SU-DHL-6 (cell line): ENCODE results near the gene HPCAL4.

ENCODE experiments used
- H2AFZ ChIP-seq: fragments of 200-600 bp; sonication (generic); 2 replicates; pipeline ENCODE4 v1.6.1; 2014; ENCODE audit warnings: low read depth, mild to moderate bottlenecking, moderate library complexity, mixed read lengths, antibody characterized with exemption, low read length; ENCODE audit not compliant: severe bottlenecking
- H3F3A ChIP-seq: fragments of 200-600 bp; shearing (Covaris generic); 2 replicates; pipeline ENCODE4 v1.6.0; 2016; ENCODE audit warnings: antibody characterized with exemption, mild to moderate bottlenecking; ENCODE audit not compliant: insufficient read depth
- H3K27ac ChIP-seq: fragments of 200-600 bp; sonication (generic); 2 replicates; pipeline ENCODE4 v1.5.1; 2016; ENCODE audit warnings: low read depth, mild to moderate bottlenecking, low read length, moderate library complexity, mixed read lengths
- H3K27me3 ChIP-seq: fragments of 200-600 bp; sonication (generic), shearing (Covaris generic); 2 replicates; pipeline ENCODE4 v1.6.0; 2014; ENCODE audit warnings: mild to moderate bottlenecking, low read length
- H3K36me3 ChIP-seq: fragments of 200-600 bp; sonication (generic); 2 replicates; pipeline ENCODE4 v1.6.1; 2014; ENCODE audit warnings: mild to moderate bottlenecking, low read length, mixed read lengths
- H3K4me2 ChIP-seq: fragments of 300-600, 200-600 bp; shearing (Covaris generic), sonication (generic); 2 replicates; pipeline ENCODE4 v1.6.0; 2014; ENCODE audit warnings: low read length, low read depth, mild to moderate bottlenecking; ENCODE audit not compliant: poor library complexity, severe bottlenecking
- H3K4me3 ChIP-seq: fragments of 200-600 bp; sonication (generic); 2 replicates; pipeline ENCODE4 v1.5.1; 2014; ENCODE audit warnings: antibody characterized with exemption, low read length, mild to moderate bottlenecking, mixed read lengths; ENCODE audit not compliant: insufficient read depth, poor library complexity, severe bottlenecking
- H3K79me2 ChIP-seq: fragments of 200-600 bp; sonication (generic); 2 replicates; pipeline ENCODE4 v1.6.1; 2014; ENCODE audit warnings: mild to moderate bottlenecking, low read length, moderate library complexity; ENCODE audit not compliant: insufficient read depth
- H3K9ac ChIP-seq: fragments of 200-600 bp; sonication (generic); 2 replicates; pipeline ENCODE4 v1.7.0; 2014; ENCODE audit warnings: mild to moderate bottlenecking, low read length
- H3K9me2 ChIP-seq: fragments of 200-600 bp; sonication (generic); replicated peaks from 2 replicates; pipeline ENCODE4 v1.6.1; 2014; ENCODE audit warnings: low read length; ENCODE audit not compliant: insufficient read depth
- H3K9me3 ChIP-seq: fragments of 200-600 bp; sonication (generic); 2 replicates; pipeline ENCODE4 v1.6.1; 2014; ENCODE audit warnings: low read length, mixed read lengths; ENCODE audit not compliant: insufficient read depth
- H4K20me1 ChIP-seq: fragments of 200-600 bp; sonication (generic); 2 replicates; pipeline ENCODE4 v1.6.1; 2014; ENCODE audit warnings: low read depth, mild to moderate bottlenecking, antibody characterized with exemption, low read length, moderate library complexity, mixed read lengths
- CTCF ChIP-seq: fragments of 200-600 bp; sonication (generic); IDR thresholded peaks from one replicate; pipeline ENCODE4 v1.5.1; 2017; ENCODE audit warnings: antibody characterized with exemption, mild to moderate bottlenecking, low read length, moderate library complexity; ENCODE audit not compliant: insufficient read depth, poor library complexity, severe bottlenecking
- EZH2phosphoT487 ChIP-seq: fragments of 200-600 bp; sonication (generic), shearing (Covaris generic); conservative IDR thresholded peaks from 2 replicates; pipeline ENCODE4 v1.6.1; 2018; ENCODE audit warnings: mild to moderate bottlenecking, antibody characterized with exemption, low read length, moderate library complexity, mixed read lengths

HPCAL4 gene

GRCh38 chr1:39635205-39635870 is 55.9 kb downstream of the HPCAL4 start:
- H3K4me2 ChIP-seq, result no peak overlapping the region
- no peak overlapping the region for H3K9ac ChIP-seq
- no peak overlapping the region for H3K4me3 ChIP-seq
- H3K79me2 ChIP-seq, result no peaks in the 10 kb centered on the region
- TF ChIP-seq EZH2phosphoT487 (no peak), CTCF (no peak)
- no peak overlapping the region for H3K27ac ChIP-seq
- H2AFZ ChIP-seq, result no peak overlapping the region
- H3K36me3 ChIP-seq, result no peaks in the 10 kb centered on the region
- H3K9me3 ChIP-seq, result no peaks in the 10 kb centered on the region
- H3F3A ChIP-seq, result no peaks in the 10 kb centered on the region
- no peaks in the 10 kb centered on the region for H3K9me2 ChIP-seq
- H4K20me1 ChIP-seq, result no peaks in the 10 kb centered on the region
- H3K27me3 ChIP-seq, result no peaks in the 10 kb centered on the region

GRCh38 chr1:39633422-39633821 is 57.8 kb downstream of the HPCAL4 start:
- Histone ChIP-seq H3K4me3 (no peak overlapping the region), H2AFZ (no peak overlapping the region), H3K79me2 (no peaks in the 10 kb centered on the region), H3K9me2 (no peaks in the 10 kb centered on the region), H3K27ac (no peak overlapping the region), H3K27me3 (no peaks in the 10 kb centered on the region), H3F3A (no peaks in the 10 kb centered on the region), H3K9me3 (no peaks in the 10 kb centered on the region), H4K20me1 (no peaks in the 10 kb centered on the region), H3K36me3 (no peaks in the 10 kb centered on the region), H3K4me2 (no peak overlapping the region), H3K9ac (no peak overlapping the region)
- TF ChIP-seq CTCF, result no peak
- TF ChIP-seq EZH2phosphoT487, result no peak

- no peak for TF ChIP-seq CTCF
- no peak for TF ChIP-seq EZH2phosphoT487
- Histone ChIP-seq H3K79me2 (no peaks in the 10 kb centered on the region), H3K4me2 (no peak overlapping the region), H3K4me3 (no peak overlapping the region), H3K36me3 (no peaks in the 10 kb centered on the region), H3F3A (no peaks in the 10 kb centered on the region), H3K9ac (no peak overlapping the region), H3K27me3 (no peaks in the 10 kb centered on the region), H2AFZ (no peak overlapping the region), H3K9me3 (no peaks in the 10 kb centered on the region), H4K20me1 (no peaks in the 10 kb centered on the region), H3K27ac (no peak overlapping the region), H3K9me2 (no peaks in the 10 kb centered on the region)
Measured at GRCh38 chr1:39632682-39633417, 58.4 kb downstream of the HPCAL4 start.
